HepG2 (cell line): ENCODE data around the gene TMEM220. TPM values are rescaled to one million over a fixed set of nuclear protein-coding genes. Genes with fewer than 3 reads are reported as not detected.

Experiments used
- ARID2 ChIP-seq: sonication (generic); formaldehyde crosslinking; IDR thresholded peaks from 2 replicates; pipeline ENCODE4 v1.8.1; 2022; ENCODE audit warnings: mild to moderate bottlenecking, missing genetic modification reagents, borderline replicate concordance
- CBX2 ChIP-seq, 2 experiments: fragments of 200-600 bp in 1 of 2; sonication (generic); formaldehyde crosslinking in 1 of 2; IDR thresholded peaks; 2 replicates each; pipeline versions ENCODE4 v1.7.0 to v1.8.1; 2018 to 2022; ENCODE audit warnings: low read depth in 2 of 2, low read length in 1 of 2, mild to moderate bottlenecking in 1 of 2, missing genetic modification reagents in 1 of 2
- RBM39 ChIP-seq: fragments of 200-400 bp; formaldehyde crosslinking; IDR thresholded peaks from one replicate; pipeline ENCODE4 v1.6.1; 2018; ENCODE audit warnings: antibody characterized with exemption, mild to moderate bottlenecking, low read depth, low read length; ENCODE audit not compliant: poor library complexity, severe bottlenecking
- RELA ChIP-seq: sonication (generic); formaldehyde crosslinking; IDR thresholded peaks from 2 replicates; pipeline ENCODE4 v1.4.0; 2020; ENCODE audit warnings: missing genetic modification reagents
- SOX6 ChIP-seq, 2 experiments: fragments of 450-650 bp in 1 of 2; sonication (generic) in 1 of 2; formaldehyde crosslinking in 1 of 2; IDR thresholded peaks; 2 replicates each; pipeline versions ENCODE4 v1.4.0 to v1.6.1; 2017 to 2020; ENCODE audit warnings: antibody characterized with exemption in 1 of 2, mild to moderate bottlenecking in 1 of 2, missing genetic modification reagents in 1 of 2
- STAG1 ChIP-seq: sonication (generic); formaldehyde crosslinking; IDR thresholded peaks from 2 replicates; pipeline ENCODE4 v1.4.0; 2020; ENCODE audit warnings: missing genetic modification reagents
- THYN1 ChIP-seq: sonication (generic); formaldehyde crosslinking; IDR thresholded peaks from 2 replicates; pipeline ENCODE4 v1.8.1; 2023; ENCODE audit warnings: low read depth, mild to moderate bottlenecking, moderate library complexity, missing genetic modification reagents, borderline replicate concordance
- U2AF1 ChIP-seq: fragments of 200-400 bp; formaldehyde crosslinking; optimal IDR thresholded peaks from 2 replicates; pipeline ENCODE3; 2017; ENCODE audit warnings: mild to moderate bottlenecking, low read depth, low read length
- XRCC5 ChIP-seq: fragments of 200-400 bp; formaldehyde crosslinking; optimal IDR thresholded peaks from 2 replicates; pipeline ENCODE3; 2017; ENCODE audit warnings: mild to moderate bottlenecking, low read length
- YEATS2 ChIP-seq: sonication (generic); formaldehyde crosslinking; IDR thresholded peaks from 2 replicates; pipeline ENCODE4 v1.4.0; 2020; ENCODE audit warnings: missing genetic modification reagents, borderline replicate concordance
- ZFYVE20 ChIP-seq: sonication (generic); formaldehyde crosslinking; IDR thresholded peaks from 2 replicates; pipeline ENCODE4 v1.8.0; 2023; ENCODE audit warnings: low read depth, mild to moderate bottlenecking, moderate library complexity, missing genetic modification reagents, borderline replicate concordance
- ZNF180 ChIP-seq: sonication (generic); formaldehyde crosslinking; IDR thresholded peaks from 2 replicates; pipeline ENCODE4 v1.4.0; 2020; ENCODE audit warnings: low read depth, missing genetic modification reagents, borderline replicate concordance
- ZNF225 ChIP-seq: sonication (generic); formaldehyde crosslinking; IDR thresholded peaks from 2 replicates; pipeline ENCODE4 v1.4.0; 2020; ENCODE audit warnings: mild to moderate bottlenecking, missing genetic modification reagents
- ZNF383 ChIP-seq: sonication (generic); formaldehyde crosslinking; IDR thresholded peaks from 2 replicates; pipeline ENCODE4 v1.4.0; 2020; ENCODE audit warnings: missing genetic modification reagents, mild to moderate bottlenecking, borderline replicate concordance
- ZNF484 ChIP-seq: sonication (generic); formaldehyde crosslinking; IDR thresholded peaks from 2 replicates; pipeline ENCODE4 v1.5.1; 2020; ENCODE audit warnings: mild to moderate bottlenecking, low read depth, missing genetic modification reagents, borderline replicate concordance
- ZNF501 ChIP-seq: sonication (generic); formaldehyde crosslinking; IDR thresholded peaks from 2 replicates; pipeline ENCODE4 v1.5.1; 2020; ENCODE audit warnings: mild to moderate bottlenecking, moderate library complexity, missing genetic modification reagents
- ZNF564 ChIP-seq: sonication (generic); formaldehyde crosslinking; IDR thresholded peaks from 2 replicates; pipeline ENCODE4 v1.8.1; 2023; ENCODE audit warnings: mild to moderate bottlenecking, missing genetic modification reagents
- polyA plus RNA-seq, 8 experiments: library from polyadenylated mRNA; depleted of rRNA in 3 of 8; stranded (reverse) in 7 of 8; unstranded in 1 of 8; fragments of >200 nt; fragmentation: Illumina TruSeq in 4 of 8; extraction: Trizol in 4 of 8; gene quantifications; 2 replicates each; pipeline versions ENCODE4 v1.2.1 to v1.2.3, GENCODE V29; 2011 to 2016; ENCODE audit warnings: low read depth in 4 of 8, missing spikeins in 1 of 8, mixed read lengths in 1 of 8; ENCODE audit not compliant: insufficient read depth in 1 of 8
- total RNA-seq, 5 experiments: library from RNA; depleted of rRNA; stranded (reverse); fragments of >200 nt; fragmentation: Illumina TruSeq; extraction: Trizol; gene quantifications; 2 replicates each; pipeline ENCODE4 v1.2.3, GENCODE V29; 2016; ENCODE audit warnings: low read depth in 1 of 5
- TF ChIP-seq, protein P1 (sequence below): sonication (generic); formaldehyde crosslinking; IDR thresholded peaks from 2 replicates; pipeline ENCODE4 v1.5.1; 2020; ENCODE audit warnings: missing genetic modification reagents, mild to moderate bottlenecking, borderline replicate concordance
- TF ChIP-seq, protein P2 (sequence below): sonication (generic); formaldehyde crosslinking; conservative IDR thresholded peaks from 2 replicates; pipeline ENCODE4 v1.8.0; 2022; ENCODE audit warnings: mild to moderate bottlenecking, moderate library complexity, missing genetic modification reagents
- TF ChIP-seq, protein P3 (sequence below): sonication (generic); formaldehyde crosslinking; IDR thresholded peaks from 2 replicates; pipeline ENCODE4 v1.5.0; 2020; ENCODE audit warnings: missing genetic modification reagents
- TF ChIP-seq, protein P4 (sequence below): sonication (generic); formaldehyde crosslinking; IDR thresholded peaks from 2 replicates; pipeline ENCODE4 v1.8.0; 2022; ENCODE audit warnings: low read depth, missing genetic modification reagents

TMEM220 gene
- total and polyA plus RNA-seq, 2 of the 13 experiments (the other 11 are each of a cell fraction or from before 2014, with no cell fraction given) = 1.3 to 2.2 TPM

DNA sequence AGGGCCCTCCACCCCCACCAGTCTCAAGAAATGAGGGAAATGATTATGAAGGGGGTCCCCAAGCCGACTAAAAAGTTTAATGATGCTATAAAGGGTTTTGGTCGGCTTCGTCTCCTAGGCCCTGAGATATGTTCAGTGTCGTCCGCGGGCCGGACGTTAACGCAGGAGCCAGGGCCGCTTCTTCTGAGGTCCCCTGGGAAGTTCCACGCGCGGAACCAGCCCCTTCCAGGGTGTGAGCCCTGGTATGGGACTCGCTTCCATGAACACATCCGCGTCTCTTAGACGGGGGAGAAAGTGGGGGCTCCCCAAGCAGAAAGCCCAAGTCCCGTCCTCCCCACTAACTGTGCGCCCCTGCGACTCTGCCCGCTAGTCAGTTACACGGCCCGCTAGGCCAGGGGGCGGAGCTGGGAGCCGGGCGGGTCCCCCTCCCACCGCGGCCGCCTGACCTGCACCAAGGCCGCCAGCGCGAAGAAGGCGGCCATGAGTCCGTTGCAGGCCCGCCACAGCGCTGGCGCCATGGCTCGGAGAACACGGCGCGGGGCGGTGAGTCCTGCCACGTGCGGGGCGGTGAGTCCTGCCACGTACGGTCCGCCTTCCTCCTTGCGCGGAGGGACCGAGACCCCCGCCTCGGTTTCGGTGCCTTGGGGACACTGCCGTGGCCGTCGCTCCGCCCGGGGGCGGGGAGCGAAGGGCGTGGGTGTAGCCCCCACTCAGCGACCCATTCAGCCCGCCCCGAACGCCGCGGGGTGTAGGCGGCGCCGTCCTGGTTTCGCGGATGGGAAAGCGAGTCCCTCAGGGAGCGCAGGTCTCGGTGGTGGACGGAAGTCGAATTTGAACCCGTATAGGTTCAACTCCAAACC lies at the start of gene TMEM220 (continued):
- no peak for TF ChIP-seq ZNF180 (CRISPR knock-in tag)
- TF ChIP-seq, protein P1, sequence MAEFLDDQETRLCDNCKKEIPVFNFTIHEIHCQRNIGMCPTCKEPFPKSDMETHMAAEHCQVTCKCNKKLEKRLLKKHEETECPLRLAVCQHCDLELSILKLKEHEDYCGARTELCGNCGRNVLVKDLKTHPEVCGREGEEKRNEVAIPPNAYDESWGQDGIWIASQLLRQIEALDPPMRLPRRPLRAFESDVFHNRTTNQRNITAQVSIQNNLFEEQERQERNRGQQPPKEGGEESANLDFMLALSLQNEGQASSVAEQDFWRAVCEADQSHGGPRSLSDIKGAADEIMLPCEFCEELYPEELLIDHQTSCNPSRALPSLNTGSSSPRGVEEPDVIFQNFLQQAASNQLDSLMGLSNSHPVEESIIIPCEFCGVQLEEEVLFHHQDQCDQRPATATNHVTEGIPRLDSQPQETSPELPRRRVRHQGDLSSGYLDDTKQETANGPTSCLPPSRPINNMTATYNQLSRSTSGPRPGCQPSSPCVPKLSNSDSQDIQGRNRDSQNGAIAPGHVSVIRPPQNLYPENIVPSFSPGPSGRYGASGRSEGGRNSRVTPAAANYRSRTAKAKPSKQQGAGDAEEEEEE (CRISPR knock-in tag) = no peak
- no peak; the same call in 1 of the 2 replicates for TF ChIP-seq ZFYVE20
- TF ChIP-seq RELA = no peak
- peak; percentile 18 for TF ChIP-seq XRCC5
- TF ChIP-seq, protein P2, sequence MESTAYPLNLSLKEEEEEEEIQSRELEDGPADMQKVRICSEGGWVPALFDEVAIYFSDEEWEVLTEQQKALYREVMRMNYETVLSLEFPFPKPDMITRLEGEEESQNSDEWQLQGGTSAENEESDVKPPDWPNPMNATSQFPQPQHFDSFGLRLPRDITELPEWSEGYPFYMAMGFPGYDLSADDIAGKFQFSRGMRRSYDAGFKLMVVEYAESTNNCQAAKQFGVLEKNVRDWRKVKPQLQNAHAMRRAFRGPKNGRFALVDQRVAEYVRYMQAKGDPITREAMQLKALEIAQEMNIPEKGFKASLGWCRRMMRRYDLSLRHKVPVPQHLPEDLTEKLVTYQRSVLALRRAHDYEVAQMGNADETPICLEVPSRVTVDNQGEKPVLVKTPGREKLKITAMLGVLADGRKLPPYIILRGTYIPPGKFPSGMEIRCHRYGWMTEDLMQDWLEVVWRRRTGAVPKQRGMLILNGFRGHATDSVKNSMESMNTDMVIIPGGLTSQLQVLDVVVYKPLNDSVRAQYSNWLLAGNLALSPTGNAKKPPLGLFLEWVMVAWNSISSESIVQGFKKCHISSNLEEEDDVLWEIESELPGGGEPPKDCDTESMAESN (CRISPR knock-in tag) = peak; percentile 61; the same call in 1 of the 2 replicates
- no peak for TF ChIP-seq ZNF383 (CRISPR knock-in tag)
- TF ChIP-seq ARID2 = no peak
- peak; percentile 71; the same call in 1 of the 2 replicates for TF ChIP-seq ZNF564 (CRISPR knock-in tag)
- TF ChIP-seq, protein P3, sequence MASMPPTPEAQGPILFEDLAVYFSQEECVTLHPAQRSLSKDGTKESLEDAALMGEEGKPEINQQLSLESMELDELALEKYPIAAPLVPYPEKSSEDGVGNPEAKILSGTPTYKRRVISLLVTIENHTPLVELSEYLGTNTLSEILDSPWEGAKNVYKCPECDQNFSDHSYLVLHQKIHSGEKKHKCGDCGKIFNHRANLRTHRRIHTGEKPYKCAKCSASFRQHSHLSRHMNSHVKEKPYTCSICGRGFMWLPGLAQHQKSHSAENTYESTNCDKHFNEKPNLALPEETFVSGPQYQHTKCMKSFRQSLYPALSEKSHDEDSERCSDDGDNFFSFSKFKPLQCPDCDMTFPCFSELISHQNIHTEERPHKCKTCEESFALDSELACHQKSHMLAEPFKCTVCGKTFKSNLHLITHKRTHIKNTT (CRISPR knock-in tag) = no peak
- no peak for TF ChIP-seq U2AF1
- no peak for TF ChIP-seq YEATS2 (CRISPR knock-in tag)
- TF ChIP-seq ZNF501 (CRISPR knock-in tag) = peak; percentile 82
- peak; percentile 87 for TF ChIP-seq ZNF225 (CRISPR knock-in tag)
- TF ChIP-seq ZNF484 = no peak
- 0 out of 2 replicates have a peak, but pooled peaks have one; percentile 10 for TF ChIP-seq STAG1 (CRISPR knock-in tag)
- TF ChIP-seq RBM39 = no peak
- TF ChIP-seq CBX2 (IDR thresholded peaks at IDR 0.05; ENCODE audit: low read depth, low read length) = no peak
- TF ChIP-seq CBX2 (CRISPR knock-in tag; IDR thresholded peaks at IDR 0.05; ENCODE audit: low read depth) = no peak
- no peak for TF ChIP-seq THYN1 (CRISPR knock-in tag)
- no peak for TF ChIP-seq SOX6 (IDR thresholded peaks at IDR 0.05)
- peak; percentile 38; the same call in 1 of the 2 replicates for TF ChIP-seq SOX6 (CRISPR knock-in tag; IDR thresholded peaks at IDR 0.05)
- TF ChIP-seq, protein P4, sequence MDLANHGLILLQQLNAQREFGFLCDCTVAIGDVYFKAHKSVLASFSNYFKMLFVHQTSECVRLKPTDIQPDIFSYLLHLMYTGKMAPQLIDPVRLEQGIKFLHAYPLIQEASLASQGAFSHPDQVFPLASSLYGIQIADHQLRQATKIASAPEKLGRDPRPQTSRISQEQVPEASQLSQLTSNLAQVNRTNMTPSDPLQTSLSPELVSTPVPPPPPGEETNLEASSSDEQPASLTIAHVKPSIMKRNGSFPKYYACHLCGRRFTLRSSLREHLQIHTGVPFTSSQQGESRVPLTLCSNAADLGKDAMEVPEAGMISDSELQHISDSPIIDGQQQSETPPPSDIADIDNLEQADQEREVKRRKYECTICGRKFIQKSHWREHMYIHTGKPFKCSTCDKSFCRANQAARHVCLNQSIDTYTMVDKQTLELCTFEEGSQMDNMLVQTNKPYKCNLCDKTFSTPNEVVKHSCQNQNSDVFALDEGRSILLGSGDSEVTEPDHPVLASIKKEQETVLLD (CRISPR knock-in tag) = peak; percentile 65; the same call in 1 of the 2 replicates
